ES-I3 (cell line): ENCODE measurements around the gene OR2B2.

Experiments
- H3K36me3 ChIP-seq: 2 replicates; pipeline ENCODE4 v1.6.1; 2013; ENCODE audit warnings: mild to moderate bottlenecking, low read length, control low read depth, moderate library complexity; ENCODE audit not compliant: insufficient read depth
- H3K4me1 ChIP-seq: 2 replicates; pipeline ENCODE4 v1.6.1; 2013; ENCODE audit warnings: mild to moderate bottlenecking, control low read depth, low read length; ENCODE audit not compliant: insufficient read depth
- H3K9ac ChIP-seq: 2 replicates; pipeline ENCODE4 v1.6.1; 2013; ENCODE audit warnings: low read depth, mild to moderate bottlenecking, low read length, moderate library complexity
- H3K9me3 ChIP-seq: 2 replicates; pipeline ENCODE4 v1.6.1; 2013; ENCODE audit warnings: mild to moderate bottlenecking, low read length, moderate library complexity; ENCODE audit not compliant: control insufficient read depth, insufficient read depth

The OR2B2 gene

DNA sequence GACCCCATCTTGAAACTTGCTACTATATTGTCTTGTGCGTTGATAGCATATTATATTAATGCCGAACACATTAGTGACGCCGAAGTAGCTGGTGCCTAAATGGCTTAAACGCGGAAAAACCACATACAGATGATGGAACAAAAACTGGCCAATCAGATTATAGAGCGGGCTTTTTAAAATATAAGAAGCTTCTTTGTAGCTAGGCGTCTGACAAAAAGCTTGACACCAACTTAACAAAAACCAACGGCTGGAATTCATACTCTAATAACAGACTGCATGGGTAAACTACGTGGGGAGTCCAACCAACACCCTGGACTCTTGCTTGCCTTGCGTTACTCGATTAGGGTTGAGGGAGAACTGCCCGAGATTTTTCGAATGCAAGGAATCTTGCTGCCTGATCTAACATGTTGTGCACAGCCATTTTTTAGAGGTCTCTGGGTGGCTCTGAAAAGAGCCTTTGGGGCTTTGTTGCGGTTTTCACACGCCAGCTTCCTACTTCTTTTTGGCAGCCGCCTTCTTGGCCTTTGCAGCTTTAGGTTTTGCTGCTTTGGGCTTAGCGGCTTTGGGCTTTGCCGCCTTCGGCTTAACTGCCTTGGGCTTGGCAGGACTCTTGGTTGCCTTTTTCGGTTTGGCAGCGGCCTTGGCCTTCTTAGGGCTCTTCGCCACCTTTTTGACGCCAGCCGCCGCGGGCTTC, 45.7 kb downstream of the OR2B2 start:
- peaks cover 20% of the 10 kb centered on the region for H3K4me1 ChIP-seq

DNA sequence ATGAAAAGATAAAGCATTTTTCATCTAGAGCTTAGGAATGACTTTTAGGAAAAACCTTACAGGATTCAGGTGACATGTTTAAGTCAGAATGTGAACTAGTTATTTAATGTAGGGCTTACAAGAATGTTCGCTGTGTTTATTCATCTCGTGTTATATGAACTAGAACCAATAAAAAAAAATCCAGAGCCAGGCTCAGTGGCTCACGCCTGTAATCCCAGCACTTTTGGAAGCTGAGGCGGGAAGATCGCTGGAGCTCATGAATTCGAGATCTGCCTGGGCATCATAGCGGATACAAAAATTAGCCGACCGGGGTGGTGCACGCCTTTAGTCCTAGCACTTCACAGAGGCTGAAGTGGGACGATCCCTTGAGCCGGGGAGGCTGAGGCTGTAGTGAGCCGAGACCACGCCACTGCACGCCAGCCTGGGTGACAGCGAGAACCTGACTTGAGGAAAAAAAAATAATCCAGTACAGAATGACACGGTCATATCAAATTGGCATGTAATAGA, 46.3 kb downstream of the OR2B2 start:
- no peaks in the 10 kb centered on the region for H3K9me3 ChIP-seq
- H3K36me3 ChIP-seq, result no peaks in the 10 kb centered on the region
- H3K9ac ChIP-seq, result peak overlapping the region; percentile 80
- H3K4me1 ChIP-seq, result peaks cover 19% of the 10 kb centered on the region

More for the DNA sequence above, 45.7 kb downstream of the OR2B2 start:
- peak overlapping the region; percentile 80 for H3K9ac ChIP-seq
- H3K36me3 ChIP-seq, result no peaks in the 10 kb centered on the region
- no peaks in the 10 kb centered on the region for H3K9me3 ChIP-seq

DNA sequence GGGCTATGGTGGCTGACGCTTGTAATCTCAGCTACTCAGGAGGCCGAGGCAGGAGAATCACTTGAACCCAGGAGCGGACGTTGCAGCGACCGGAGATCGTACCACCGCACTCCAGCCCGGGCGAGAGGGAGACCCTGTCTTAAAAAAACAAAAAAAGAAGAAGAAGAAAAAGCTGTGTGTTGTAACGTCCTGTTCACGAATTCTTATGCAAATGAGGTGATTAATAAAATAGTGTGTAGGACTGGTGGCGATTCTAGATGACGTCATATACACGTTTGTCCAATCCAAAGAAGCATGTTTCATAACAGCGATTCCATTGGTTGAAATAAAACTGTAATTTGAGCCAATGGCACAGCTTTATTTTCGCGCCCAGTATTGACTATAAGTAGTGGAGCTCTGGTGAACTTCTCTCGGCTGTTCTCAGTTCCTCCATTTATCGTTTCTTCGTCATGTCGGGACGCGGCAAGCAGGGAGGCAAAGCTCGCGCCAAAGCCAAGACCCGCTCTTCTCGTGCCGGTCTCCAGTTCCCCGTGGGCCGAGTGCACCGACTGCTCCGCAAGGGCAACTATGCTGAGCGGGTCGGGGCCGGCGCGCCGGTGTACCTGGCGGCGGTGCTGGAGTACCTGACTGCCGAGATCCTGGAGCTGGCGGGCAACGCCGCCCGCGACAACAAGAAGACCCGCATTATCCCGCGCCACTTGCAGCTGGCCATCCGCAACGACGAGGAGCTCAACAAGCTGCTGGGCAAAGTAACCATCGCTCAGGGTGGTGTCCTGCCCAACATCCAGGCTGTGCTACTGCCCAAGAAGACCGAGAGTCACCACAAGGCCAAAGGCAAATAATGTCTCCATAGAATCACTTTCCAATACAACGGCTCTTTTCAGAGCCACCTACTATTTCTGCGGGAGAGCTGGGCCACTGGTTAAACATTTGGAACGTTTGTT, 47.0 kb downstream of the OR2B2 start:
- H3K36me3 ChIP-seq, result no peaks in the 10 kb centered on the region
- H3K4me1 ChIP-seq, result peaks cover 12% of the 10 kb centered on the region
- peak overlapping the region; percentile 80 for H3K9ac ChIP-seq
- H3K9me3 ChIP-seq, result no peaks in the 10 kb centered on the region

DNA sequence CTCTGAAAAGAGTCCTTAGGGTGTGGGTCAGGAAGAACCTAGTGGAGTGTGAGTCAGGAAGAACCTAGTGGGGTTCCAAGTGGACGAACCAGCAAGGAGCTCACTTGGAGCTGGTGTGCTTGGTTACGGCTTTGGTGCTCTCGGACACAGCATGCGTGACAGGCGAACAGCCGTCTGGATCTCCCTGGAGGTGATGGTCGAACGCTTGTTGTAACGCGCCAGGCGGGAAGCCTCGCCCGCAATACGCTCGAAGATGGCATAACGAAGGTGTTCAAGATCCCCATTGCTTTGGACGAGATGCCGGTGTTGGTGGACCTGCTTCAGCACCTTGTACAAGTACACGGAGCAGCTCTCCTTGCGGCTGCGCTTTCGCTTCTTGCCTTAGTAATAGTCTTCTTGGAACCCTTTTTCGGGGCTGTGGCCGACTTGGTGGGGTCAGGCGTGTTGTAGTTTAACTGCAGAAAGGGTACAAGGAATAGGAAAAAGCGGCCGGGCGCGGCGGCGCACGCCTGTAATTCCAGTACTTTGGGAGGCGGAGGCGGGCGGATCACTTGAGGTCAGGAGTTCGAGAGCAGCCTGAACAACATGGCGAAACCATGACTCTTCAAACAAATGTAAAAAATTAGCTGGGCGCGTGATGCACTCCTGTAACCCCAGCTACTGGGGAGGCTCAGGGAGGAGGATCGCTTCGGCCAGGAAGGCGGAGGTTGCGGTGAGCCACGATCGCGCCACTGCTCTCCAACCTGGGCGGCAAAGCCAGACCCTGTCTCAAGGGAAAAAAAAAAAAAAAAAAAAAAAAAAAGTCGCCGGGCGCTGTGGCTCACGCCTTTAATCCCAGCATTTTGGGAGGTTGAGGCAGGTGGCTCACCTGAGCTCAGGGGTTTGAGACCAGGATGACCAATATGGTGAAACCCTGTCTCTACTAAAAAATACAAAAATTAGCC, 48.0 kb downstream of the OR2B2 start:
- Histone ChIP-seq H3K4me1 (peaks cover 12% of the 10 kb centered on the region), H3K36me3 (no peaks in the 10 kb centered on the region), H3K9ac (peak overlapping the region; percentile 55), H3K9me3 (no peaks in the 10 kb centered on the region)

DNA sequence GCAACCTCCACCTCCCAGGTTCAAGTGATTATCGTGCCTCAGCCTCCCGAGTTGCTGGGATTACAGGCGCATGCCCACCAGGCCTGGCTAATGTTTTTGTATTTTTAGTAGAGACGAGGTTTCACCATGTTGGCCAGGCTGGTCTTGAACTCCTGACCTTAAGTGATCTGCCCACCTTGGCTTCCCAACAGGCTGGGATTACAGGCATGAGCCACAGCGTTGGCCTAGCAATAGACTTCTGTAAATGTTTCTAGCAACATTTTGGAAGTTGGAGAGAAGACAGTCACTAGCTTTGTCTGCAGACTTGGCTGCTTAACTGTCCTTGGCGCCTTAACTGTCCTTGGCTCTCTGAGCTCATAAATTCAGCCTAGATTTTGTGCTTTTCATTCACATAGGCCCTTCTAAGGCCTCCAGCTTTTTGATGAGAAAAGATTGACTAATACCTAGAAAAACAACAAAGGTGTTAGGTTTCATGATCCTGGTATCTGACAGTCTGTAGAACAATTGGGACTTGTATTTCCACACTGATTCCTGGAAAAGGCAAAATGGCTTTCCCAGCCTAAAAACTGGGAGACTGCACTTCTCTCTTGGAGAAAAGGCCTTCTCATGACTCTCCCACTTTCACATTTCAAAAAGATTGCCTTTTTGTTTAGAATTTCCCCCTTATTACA, 49.7 kb downstream of the OR2B2 start:
- Histone ChIP-seq H3K4me1 (peaks cover 9% of the 10 kb centered on the region), H3K36me3 (no peaks in the 10 kb centered on the region), H3K9ac (no peak overlapping the region; the same call in 1 of the 2 replicates), H3K9me3 (no peaks in the 10 kb centered on the region)

DNA sequence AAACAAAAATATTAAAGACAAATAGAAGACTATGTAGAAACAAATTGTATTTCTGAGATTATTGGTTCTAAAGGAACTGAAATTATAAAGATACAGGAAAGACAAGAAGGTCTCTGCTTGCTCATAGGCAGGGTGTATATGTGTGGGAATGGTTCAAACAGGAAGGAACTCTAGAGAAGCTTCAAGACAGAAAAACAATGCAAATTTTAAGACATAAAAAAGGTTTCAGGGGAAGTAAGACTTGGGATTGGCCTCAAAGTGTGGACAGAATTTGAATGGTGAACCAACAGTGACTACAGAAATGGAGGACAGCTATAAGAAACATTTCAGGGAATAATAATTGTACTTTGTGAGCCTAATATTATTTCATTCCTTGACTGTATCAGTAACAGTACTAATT, 50.3 kb downstream of the OR2B2 start:
- H3K9me3 ChIP-seq, result no peaks in the 10 kb centered on the region
- H3K4me1 ChIP-seq, result peaks cover 9% of the 10 kb centered on the region
- no peaks in the 10 kb centered on the region for H3K36me3 ChIP-seq
- no peak overlapping the region for H3K9ac ChIP-seq

DNA sequence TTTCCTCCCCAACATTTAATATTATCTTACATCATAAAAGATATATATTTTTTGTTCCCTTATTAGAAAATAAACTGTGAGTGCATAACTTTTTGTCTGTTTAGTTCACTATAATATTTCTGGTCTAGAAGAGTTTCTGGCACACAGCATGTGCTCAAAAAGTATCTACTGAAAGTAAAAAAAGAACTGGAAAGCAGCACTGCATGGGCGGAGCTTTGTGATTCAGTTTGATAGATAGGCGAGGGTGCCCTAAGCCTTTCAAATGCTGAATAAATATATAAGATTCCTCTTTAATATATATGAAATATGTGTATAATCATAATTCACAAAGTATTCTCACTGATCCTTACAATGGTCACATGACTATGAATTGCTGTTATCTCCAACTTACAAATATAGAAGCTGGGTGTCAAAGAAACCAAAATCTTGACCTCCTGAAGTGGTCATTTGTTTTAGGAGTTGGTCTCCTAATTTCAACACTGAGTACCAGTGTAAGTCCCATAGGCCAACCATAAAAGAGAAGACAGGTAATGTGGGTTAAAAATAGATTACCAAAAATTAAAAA, 50.8 kb downstream of the OR2B2 start:
- peaks cover 9% of the 10 kb centered on the region for H3K4me1 ChIP-seq
- H3K9ac ChIP-seq, result no peak overlapping the region
- no peaks in the 10 kb centered on the region for H3K36me3 ChIP-seq
- H3K9me3 ChIP-seq, result no peaks in the 10 kb centered on the region
